ENCODE data around the gene NUP133.
"Not testable (repeated sequence)": the region's sequence is repeated elsewhere in the genome, so short reads cannot be mapped to it uniquely, and the experiment has no call there.

NUP133 gene

GRCh38 chr1:229509576-229509975 lies 1.4 kb upstream of the NUP133 start:
- DNase-seq (ENCODE audit: low read depth in 2 of 2), result no peak

- no peak for DNase-seq (ENCODE audit: low read depth in 2 of 2)
Measured at GRCh38 chr1:229508823-229509337, 739 bp upstream of the NUP133 start.

GRCh38 chr1:229507502-229507901 lies 639 bp downstream of the NUP133 start:
- no peak for DNase-seq (ENCODE audit: low read depth in 2 of 2)

GRCh38 chr1:229506633-229507032 lies 1.5 kb downstream of the NUP133 start:
- DNase-seq (ENCODE audit: low read depth in 2 of 2), result no peak

- no peak for DNase-seq (ENCODE audit: low read depth in 2 of 2)
Measured at GRCh38 chr1:229495782-229496181, 12.4 kb downstream of the NUP133 start.

- DNase-seq (ENCODE audit: low read depth in 2 of 2), result no peak
Measured at GRCh38 chr1:229487181-229487580, 21.0 kb downstream of the NUP133 start.

GRCh38 chr1:229485318-229485717 lies 22.8 kb downstream of the NUP133 start:
- DNase-seq (ENCODE audit: low read depth in 2 of 2), result no peak

GRCh38 chr1:229482511-229482910 lies 25.6 kb downstream of the NUP133 start:
- DNase-seq (ENCODE audit: low read depth in 2 of 2), result no peak

- DNase-seq (ENCODE audit: low read depth in 2 of 2), result no peak
Measured at GRCh38 chr1:229480495-229480894, 27.6 kb downstream of the NUP133 start.

- no peak for DNase-seq (ENCODE audit: low read depth in 2 of 2)
Measured at GRCh38 chr1:229479660-229480399, 28.3 kb downstream of the NUP133 start.

GRCh38 chr1:229478852-229479251 lies 29.3 kb downstream of the NUP133 start:
- DNase-seq (ENCODE audit: low read depth in 2 of 2), result no peak

- not testable (repeated sequence) for DNase-seq (ENCODE audit: low read depth in 2 of 2)
Measured at GRCh38 chr1:229475859-229476258, 32.3 kb downstream of the NUP133 start.

GRCh38 chr1:229474509-229474908 lies 33.6 kb downstream of the NUP133 start:
- no peak for DNase-seq (ENCODE audit: low read depth in 2 of 2)

- DNase-seq (ENCODE audit: low read depth in 2 of 2), result no peak
Measured at GRCh38 chr1:229471175-229471574, 37.0 kb downstream of the NUP133 start.

- no peak for DNase-seq (ENCODE audit: low read depth in 2 of 2)
Measured at GRCh38 chr1:229470406-229471043, 37.6 kb downstream of the NUP133 start.

- no peak for DNase-seq (ENCODE audit: low read depth in 2 of 2)
Measured at GRCh38 chr1:229466887-229467286, 41.3 kb downstream of the NUP133 start.

GRCh38 chr1:229464672-229465071 lies 43.5 kb downstream of the NUP133 start:
- DNase-seq (ENCODE audit: low read depth in 2 of 2), result no peak

GRCh38 chr1:229461032-229461668 lies 47.0 kb downstream of the NUP133 start:
- no peak for DNase-seq (ENCODE audit: low read depth in 2 of 2)

- no peak for DNase-seq (ENCODE audit: low read depth in 2 of 2)
Measured at GRCh38 chr1:229459815-229460214, 48.3 kb downstream of the NUP133 start.

GRCh38 chr1:229457436-229457835 lies 50.7 kb downstream of the NUP133 start:
- DNase-seq (ENCODE audit: low read depth in 2 of 2), result no peak

GRCh38 chr1:229456016-229456415 lies 52.1 kb downstream of the NUP133 start:
- DNase-seq (ENCODE audit: low read depth in 2 of 2), result no peak

- DNase-seq (ENCODE audit: low read depth in 2 of 2), result no peak
Measured at GRCh38 chr1:229454056-229454455, 54.1 kb downstream of the NUP133 start.
